Activated CD4-positive, CD25-positive, alpha-beta regulatory T cell treated with anti-CD3 and anti-CD28 coated beads, Interleukin-2, amount 50 U/mL, for 24 hours (primary cell): Measurements from ENCODE around the gene TBC1D8B.

ENCODE experiments used
- ATAC-seq, 2 donors: fragments of 150-1000 bp; cut with Tn5 transposase; one replicate each; pipeline ENCODE4 v1.10.0; 2021; ENCODE audit warnings: mild to moderate bottlenecking in 1 of 2, moderate library complexity in 1 of 2

The TBC1D8B gene

DNA sequence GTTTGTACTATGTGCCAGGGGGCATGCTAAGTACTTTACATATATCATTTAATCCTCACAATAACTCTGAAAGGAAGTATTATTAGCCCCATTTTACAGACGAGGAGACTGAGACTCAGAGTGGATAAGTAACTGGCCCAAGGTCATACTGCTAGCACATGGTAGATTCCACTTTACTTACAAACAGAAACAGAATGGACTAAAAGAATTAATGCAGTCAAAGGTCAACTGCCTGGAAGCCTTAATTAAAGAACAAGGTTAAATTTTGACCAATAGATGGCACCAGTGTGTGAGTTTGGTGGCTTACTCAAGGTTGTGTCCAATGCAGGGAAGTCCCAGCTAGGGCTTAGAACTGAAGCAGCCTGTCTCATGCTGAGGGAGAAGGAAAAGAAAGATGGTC is 96.0 kb downstream of the TBC1D8B start:
- ATAC-seq, result no peak

GRCh38 chrX:106899276-106899675 is 96.8 kb downstream of the TBC1D8B start:
- ATAC-seq, result no peak

DNA sequence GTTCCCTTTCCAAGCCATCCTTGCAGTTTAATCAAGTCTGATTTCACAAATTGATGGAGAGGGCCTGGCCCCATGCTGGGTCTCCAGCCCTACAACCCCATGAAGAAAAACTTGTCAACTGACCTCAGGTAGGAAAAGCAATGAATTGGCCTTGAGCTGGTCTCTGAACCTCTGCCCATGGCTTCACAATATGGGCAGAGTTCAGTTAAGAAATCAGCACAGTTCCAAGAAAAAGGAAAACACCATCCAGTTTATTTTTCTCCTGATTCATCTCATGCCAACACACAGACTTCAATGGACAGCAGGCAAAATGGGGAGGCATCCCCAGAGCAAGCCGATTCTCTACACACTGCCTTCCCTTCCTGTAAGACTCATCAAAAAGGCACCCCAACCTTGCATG is 97.4 kb downstream of the TBC1D8B start:
- ATAC-seq, result no peak

DNA sequence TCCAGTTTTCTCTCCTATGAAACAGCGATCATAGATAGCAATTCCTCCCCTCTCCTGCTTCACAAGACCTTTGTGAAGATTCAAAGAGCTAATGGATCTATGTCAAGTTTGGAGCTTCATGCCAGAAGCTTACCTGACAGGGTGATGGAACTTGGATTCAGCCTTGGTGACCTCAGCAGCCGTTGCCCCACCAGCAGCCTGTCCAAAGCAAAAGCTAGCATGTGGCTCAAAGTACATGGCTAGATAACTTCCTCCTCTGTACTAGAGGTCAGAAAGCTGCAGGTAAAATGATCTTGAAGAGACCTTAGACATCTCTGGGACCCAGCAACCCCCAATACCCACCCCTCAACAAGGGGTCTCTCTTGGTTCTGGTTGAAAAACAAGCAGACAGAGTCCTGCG is 98.9 kb downstream of the TBC1D8B start:
- ATAC-seq, result no peak

- no peak for ATAC-seq
Observed at GRCh38 chrX:106901781-106902219, 99.3 kb downstream of the TBC1D8B start.

DNA sequence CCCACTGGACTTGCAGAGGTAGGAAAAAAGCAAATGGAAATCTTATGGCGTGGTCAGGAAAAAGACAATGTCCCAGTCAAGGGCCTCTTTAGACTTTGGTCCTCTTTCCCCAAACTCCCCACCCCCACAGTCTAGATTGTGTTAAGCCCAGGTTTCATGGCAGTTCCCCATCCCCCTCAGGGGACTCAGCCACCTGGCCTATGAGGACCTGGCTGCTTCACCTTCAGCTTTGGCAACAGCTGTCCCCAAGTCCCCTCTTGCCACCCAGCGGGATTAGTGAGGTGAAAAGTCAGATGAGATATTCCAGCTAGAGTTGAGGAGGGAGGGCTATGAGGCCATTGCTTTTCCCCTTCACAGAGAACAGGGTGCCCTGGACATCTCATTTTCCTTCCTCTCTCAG is 100.2 kb downstream of the TBC1D8B start:
- ATAC-seq, result no peak

DNA sequence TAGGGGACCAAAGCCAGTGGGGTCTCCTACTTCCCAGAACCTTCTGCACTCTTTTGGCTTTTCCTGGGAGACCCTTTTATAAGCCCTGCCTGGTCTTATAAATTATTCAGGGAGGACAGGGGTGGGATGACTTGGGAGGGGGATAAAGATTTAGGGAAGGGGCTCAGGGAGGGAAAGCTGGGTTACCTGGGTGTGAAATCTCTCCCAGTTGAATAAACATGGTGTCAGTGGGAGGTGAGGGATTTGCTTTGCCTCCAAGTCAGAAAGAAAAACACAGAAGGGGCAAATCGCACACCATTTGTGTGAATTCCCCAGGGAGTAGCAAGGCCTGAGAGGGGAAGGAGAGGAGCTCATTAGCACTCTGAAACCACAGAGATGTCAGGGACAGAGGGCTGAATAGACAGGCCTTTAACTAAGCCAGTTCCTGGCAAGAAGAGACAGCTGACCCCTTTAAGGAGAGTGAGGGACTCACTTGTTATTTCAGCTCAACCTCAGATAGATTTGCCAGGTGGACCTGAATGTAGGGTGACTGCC is 100.9 kb downstream of the TBC1D8B start, which contains the start of gene RIPPLY1:
Gene RIPPLY1 (minus strand): TSS at position 51 of the 534 bp plus-strand sequence. CDS start 54 bp downstream, outside the sequence.
- no peak for ATAC-seq

DNA sequence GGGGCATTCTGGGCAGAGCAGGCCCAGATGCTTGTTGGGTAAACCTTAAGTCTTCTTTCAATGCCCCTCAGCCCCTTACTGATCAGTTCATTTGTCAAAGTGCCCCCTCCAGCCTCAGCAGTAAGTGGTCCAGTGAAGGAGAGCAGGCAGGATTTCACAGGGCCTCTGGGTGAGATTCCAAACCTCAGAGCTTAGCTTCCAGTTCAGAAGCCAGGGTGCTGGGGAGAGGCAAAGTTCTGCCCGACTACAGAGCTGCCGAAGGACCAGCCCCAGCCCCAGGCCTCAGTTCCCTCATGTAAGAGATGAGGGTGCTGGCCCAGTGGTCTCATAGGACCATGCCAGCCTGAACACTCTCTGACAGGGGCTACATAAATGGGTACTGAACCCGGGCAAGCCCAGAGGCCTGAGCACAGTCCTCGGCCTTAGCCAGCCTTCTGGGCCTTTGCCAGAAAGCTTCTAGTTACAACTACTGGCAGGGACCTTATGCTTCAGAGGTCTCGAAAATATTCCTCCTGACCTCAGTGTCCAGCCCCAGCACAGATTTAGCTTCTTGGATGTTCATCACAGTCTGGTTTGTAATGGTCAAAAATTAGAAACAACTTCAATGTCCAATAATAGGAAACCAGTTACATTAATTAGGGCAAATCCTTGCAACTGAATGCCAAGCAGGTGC is 101.5 kb downstream of the TBC1D8B start:
- no peak for ATAC-seq

DNA sequence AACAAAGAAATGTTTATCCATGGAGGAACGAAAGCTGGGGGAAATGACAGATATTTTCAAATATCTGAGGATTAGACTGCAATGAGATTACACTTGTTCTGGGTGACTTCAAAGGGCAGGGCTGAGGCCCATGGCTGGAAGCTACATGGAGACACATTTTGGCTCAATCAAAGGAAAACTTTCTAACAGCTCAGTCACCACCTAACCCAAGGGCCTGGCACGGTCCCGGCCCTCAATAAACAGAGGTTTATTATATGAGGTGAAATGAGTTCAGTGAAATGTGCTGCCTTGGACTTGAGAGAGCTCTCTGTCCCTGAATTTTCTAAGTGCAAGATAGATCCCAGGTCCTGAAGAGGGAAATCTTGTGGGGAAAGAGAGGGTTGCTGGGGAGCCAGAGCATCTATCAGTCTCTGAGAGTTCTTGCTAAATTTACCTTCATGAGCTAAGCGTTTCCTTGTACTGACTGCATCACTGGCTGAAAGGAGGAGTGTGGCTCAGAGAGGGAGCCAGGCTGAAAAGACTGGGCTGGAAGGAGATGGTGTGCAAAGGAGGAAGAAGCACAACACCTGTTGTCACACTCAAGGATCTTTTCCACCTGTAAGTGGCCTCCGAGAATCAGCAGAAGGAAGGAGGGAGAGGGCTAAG is 102.7 kb downstream of the TBC1D8B start:
- no peak for ATAC-seq

DNA sequence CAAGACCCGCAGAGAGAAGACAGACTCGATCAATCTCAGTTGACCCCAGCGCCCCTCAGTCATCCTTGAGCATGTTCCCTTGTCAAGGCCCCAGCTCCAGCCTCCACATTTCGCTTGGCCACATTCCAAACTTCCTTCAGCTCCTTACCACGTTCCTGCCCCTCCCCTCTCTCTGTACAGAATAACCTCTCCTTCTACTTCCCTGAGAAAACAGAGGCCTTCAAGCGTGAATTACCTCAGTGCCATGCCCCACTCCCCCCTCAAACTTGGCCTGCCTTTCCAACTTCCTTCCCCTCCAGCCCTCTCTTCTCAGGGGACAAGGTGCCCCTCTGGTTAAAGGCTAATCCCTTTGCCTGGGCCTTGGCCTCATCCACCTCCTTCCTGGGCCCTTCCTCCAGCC is 103.9 kb downstream of the TBC1D8B start:
- ATAC-seq, result no peak

DNA sequence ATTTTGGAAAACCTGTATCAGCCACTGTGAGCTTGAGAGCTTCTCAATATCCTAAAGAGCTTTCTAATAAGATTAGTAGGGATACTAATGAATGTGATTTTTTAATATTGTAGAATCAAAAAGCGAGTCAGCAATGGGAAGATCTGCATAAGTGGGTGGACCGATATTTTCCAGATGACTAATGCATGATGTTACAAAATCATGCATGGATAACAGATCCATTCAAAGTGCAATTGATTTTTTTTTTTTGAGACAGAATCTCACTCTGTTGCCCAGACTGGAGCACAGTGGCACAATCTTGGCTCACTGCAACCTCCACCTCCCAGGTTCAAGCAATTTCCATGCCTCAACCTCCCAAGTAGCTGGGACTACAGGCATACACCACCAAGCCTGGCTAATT is 110.4 kb downstream of the TBC1D8B start:
- ATAC-seq, result no peak

DNA sequence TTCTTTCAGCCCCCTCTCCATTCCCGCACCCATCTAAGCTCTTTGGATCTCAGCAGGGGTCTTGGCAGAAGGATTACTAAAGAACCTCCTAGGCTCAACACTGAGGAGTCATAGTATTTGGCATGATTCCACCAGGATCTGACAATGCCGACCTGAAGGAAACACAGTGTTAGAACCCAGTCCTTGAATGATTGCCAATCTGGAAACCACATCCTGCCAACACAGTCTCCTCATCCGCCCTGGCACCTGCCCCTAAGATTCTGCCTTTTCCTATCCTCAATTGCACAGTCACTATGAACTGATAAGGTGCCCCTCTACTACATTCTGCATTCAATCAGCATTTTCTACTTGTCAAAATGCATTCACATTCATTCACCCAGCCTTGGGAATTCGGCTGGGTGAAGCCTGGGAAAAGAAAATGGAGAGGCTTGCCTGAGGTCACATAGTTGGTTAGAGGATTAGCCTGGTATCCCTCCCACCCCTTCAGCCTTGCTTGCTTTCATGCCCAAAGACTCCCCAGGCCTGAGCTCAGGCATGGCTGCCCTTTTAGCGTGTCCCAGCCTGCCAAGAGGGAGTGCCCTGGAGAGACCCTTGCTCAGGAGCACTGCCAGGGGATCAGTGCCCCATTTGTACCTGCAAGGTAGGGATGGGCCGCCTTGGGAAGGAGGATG is 115.5 kb downstream of the TBC1D8B start:
- no peak for ATAC-seq

- no peak for ATAC-seq
Observed at GRCh38 chrX:106919932-106920452, 117.5 kb downstream of the TBC1D8B start, which contains the start of gene CLDN2. Gene CLDN2 (plus strand): TSS chrX:106920402. CDS start chrX:106928229, 7,827 bp downstream.

- no peak for ATAC-seq
Observed at GRCh38 chrX:106921637-106922036, 119.2 kb downstream of the TBC1D8B start.
